Measurements from ENCODE around the gene HTR3A. TPM values are rescaled to one million over a fixed set of nuclear protein-coding genes. Genes with fewer than 3 reads are reported as not detected.

HTR3A gene
- total and polyA plus RNA-seq, 12 donors, result 0.03 to 1.1 (median 0.14) TPM; not detected in 6

DNA sequence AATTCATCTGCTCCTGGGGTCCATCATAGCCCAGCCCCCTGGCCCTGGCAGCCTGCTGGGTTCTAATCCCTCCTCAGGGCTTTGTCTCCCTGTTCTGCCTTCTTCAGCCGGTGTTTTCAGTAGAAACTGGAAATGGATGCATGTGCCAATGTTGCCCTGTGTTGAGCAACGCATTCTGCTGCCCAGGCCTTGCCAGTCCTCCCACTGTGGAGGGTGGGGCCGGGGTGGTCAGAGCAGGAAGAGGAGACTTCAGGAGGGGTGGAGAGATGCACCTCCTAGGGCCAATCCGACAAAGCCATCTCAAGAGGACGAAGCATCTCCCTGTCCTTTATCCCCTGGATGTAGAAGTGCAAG, 57.0 kb downstream of the HTR3A start:
- intact Hi-C loops (cut with DNase I), result loop anchor here (5.0 to 10.0 kb wide), 2 partner anchors 137 to 225 kb away; no protein-coding TSS in a partner anchor
- H3K4me3 ChIP-seq, result no peak overlapping the region
- no peaks in the 10 kb centered on the region for H3K36me3 ChIP-seq (replicated peaks in 1 of 2)
- peaks cover 0 to 12% of the 10 kb centered on the region in 2 donors for H3K4me1 ChIP-seq (replicated peaks in 1 of 2)
- H3K9me3 ChIP-seq (replicated peaks in 1 of 3), result no peaks in the 10 kb centered on the region
- WGBS, 4 donors, result 78 to 83% (median 81%) methylated on average over 4 to 5 of the region's 5 CpGs
- DNase-seq, result no peak
- H3K27ac ChIP-seq, result no peak overlapping the region
- no peaks in the 10 kb centered on the region for H3K27me3 ChIP-seq
- TF ChIP-seq CTCF (IDR thresholded peaks at IDR 0.05), result no peak
- TF ChIP-seq POLR2A (IDR thresholded peaks at IDR 0.05), result no peak

GRCh38 chr11:114033066-114033465, 58.2 kb downstream of the HTR3A start:
- intact Hi-C loops (cut with DNase I), result loop anchor here (5.0 to 10.0 kb wide), 2 partner anchors 138 to 224 kb away; no protein-coding TSS in a partner anchor
- Histone ChIP-seq H3K9me3 (replicated peaks in 1 of 3) (no peaks in the 10 kb centered on the region), H3K4me1 (replicated peaks in 1 of 2) (peaks cover 0 to 14% of the 10 kb centered on the region in 2 donors), H3K27ac (no peak overlapping the region), H3K4me3 (no peak overlapping the region), H3K27me3 (no peaks in the 10 kb centered on the region), H3K36me3 (replicated peaks in 1 of 2) (no peaks in the 10 kb centered on the region)
- no peak for DNase-seq
- TF ChIP-seq CTCF (IDR thresholded peaks at IDR 0.05) (no peak), POLR2A (IDR thresholded peaks at IDR 0.05) (no peak)
- 75 to 82% (median 79%) methylated on average over 5 of the region's 5 CpGs for WGBS, 4 donors

DNA sequence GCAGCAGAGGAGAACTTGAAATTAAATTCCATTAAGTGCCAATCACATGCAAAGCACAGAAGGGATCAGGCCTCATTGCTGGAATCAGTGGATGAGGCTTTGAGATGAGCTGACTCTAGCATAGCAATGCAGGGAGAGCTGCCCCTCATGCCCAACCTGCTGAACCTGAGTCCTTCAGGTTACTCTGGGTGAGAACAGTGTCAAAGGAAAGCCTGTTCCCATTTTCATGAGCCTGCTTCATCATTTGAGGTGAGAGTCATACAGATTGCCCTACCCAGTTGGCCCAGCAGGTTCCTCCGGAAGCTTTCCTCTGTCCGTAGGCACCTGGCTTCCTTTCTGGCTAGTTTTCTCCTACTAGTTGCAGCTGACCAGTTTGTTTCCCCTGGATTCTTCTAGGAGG, 58.7 kb downstream of the HTR3A start:
- no peaks in the 10 kb centered on the region for H3K9me3 ChIP-seq (replicated peaks in 1 of 3)
- no peak overlapping the region for H3K4me3 ChIP-seq
- no peak overlapping the region for H3K27ac ChIP-seq
- intact Hi-C loops (cut with DNase I), result loop anchor here (5.0 to 10.0 kb wide), 2 partner anchors 139 to 224 kb away; no protein-coding TSS in a partner anchor
- 88 to 94% (median 92%) methylated on average over 2 of the region's 2 CpGs for WGBS, 4 donors
- H3K27me3 ChIP-seq, result no peaks in the 10 kb centered on the region
- H3K4me1 ChIP-seq (replicated peaks in 1 of 2), result peaks cover 0 to 14% of the 10 kb centered on the region in 2 donors
- no peak for TF ChIP-seq CTCF (IDR thresholded peaks at IDR 0.05)
- no peak for TF ChIP-seq POLR2A (IDR thresholded peaks at IDR 0.05)
- DNase-seq, result no peak
- H3K36me3 ChIP-seq (replicated peaks in 1 of 2), result no peaks in the 10 kb centered on the region

GRCh38 chr11:114034956-114035355, 60.0 kb downstream of the HTR3A start:
- WGBS, 4 donors, result 80 to 90% (median 85%) methylated on average over 11 of the region's 11 CpGs
- H3K27me3 ChIP-seq, result no peaks in the 10 kb centered on the region
- peaks cover 0 to 14% of the 10 kb centered on the region in 2 donors for H3K4me1 ChIP-seq (replicated peaks in 1 of 2)
- intact Hi-C loops (cut with DNase I), result loop anchor here (5.0 to 10.0 kb wide), 3 partner anchors 140 to 227 kb away; no protein-coding TSS in a partner anchor
- TF ChIP-seq POLR2A (IDR thresholded peaks at IDR 0.05), result no peak
- TF ChIP-seq CTCF (IDR thresholded peaks at IDR 0.05), result no peak
- no peak overlapping the region for H3K4me3 ChIP-seq
- H3K9me3 ChIP-seq (replicated peaks in 1 of 3), result no peaks in the 10 kb centered on the region
- no peaks in the 10 kb centered on the region for H3K36me3 ChIP-seq (replicated peaks in 1 of 2)
- H3K27ac ChIP-seq, result no peak overlapping the region
- no peak for DNase-seq

All from adrenal gland (tissue), 12 donors.